KOPT-K1 (cell line): ENCODE measurements around the gene VOPP1.

Experiments
- H3K27ac ChIP-seq: fragments of 200-600 bp; sonication (generic); 2 replicates; pipeline ENCODE4 v1.5.1; 2016; ENCODE audit warnings: antibody characterized with exemption, mild to moderate bottlenecking, low read depth, low read length; ENCODE audit not compliant: poor library complexity, severe bottlenecking
- H3K36me3 ChIP-seq: fragments of 200-600 bp; sonication (generic); 2 replicates; pipeline ENCODE4 v1.5.1; 2017; ENCODE audit warnings: antibody characterized with exemption, mild to moderate bottlenecking, low read length, moderate library complexity; ENCODE audit not compliant: insufficient read depth
- H3K9me3 ChIP-seq: fragments of 200-600 bp; sonication (generic); 2 replicates; pipeline ENCODE4 v1.5.1; 2017; ENCODE audit warnings: antibody characterized with exemption, low read length, mild to moderate bottlenecking; ENCODE audit not compliant: insufficient read depth, poor library complexity, severe bottlenecking

Gene VOPP1

DNA sequence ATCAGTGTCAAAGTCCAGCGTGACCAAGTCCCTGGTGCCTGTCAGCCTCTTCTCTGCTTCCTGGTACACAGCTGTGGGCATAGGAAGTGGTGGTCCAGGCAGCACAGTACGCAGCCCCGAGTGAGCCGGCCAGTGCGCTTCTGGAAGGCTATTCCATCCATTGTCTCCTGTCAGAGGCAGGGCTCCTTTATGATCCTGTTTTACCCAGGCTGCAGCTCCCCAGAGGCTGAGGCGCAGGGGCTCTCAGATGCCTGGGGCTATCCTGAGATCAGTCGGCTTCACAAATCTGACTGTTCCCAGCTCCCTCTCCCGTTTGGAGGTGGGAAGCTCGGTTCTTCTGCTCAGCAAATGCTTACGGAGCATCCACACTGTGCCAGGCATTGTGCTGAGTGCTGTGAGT lies 136.8 kb downstream of the VOPP1 start:
- Histone ChIP-seq H3K9me3 (no peaks in the 10 kb centered on the region), H3K27ac (no peak overlapping the region), H3K36me3 (peaks cover 6% of the 10 kb centered on the region; the same call in 1 of the 2 replicates)

DNA sequence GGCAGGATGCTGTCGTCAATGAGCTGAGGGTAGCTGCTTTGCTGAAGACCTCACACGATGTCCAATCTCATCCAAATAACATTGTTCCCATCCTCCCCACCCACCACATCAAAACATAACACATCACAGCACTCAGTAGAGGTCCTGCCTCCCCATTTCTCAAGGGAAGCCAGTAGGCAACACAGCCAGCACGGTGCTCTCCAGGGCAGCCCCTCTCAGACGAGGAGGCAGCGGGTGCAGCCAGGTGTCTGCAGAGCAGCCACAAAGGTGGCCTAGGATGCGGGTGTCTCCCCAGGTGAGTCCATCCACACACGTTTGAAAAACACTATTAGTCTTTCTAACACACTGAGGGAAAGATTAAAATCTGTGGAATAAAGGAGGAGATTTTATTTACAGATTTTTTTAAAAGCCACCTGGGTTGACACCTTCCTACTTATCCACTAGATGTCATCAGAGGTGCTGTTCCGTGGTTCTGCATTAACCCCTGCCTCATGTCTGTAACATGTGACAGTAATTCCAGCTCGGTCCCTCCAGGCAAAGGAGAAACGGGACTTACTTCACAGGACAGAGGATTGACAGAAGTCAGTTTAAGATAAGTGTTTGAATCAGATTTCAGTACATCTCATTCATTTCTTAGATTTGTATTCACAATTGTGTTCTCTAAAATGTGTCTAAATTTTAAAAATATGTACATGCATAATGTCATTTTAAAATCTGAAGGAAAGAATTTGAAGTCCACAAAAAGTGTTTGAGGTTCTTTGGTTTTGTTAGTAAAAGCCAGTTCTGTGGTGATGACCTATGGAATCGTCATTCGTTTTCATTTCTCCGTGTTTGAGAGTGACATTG lies 139.1 kb downstream of the VOPP1 start:
- H3K9me3 ChIP-seq, result no peaks in the 10 kb centered on the region

DNA sequence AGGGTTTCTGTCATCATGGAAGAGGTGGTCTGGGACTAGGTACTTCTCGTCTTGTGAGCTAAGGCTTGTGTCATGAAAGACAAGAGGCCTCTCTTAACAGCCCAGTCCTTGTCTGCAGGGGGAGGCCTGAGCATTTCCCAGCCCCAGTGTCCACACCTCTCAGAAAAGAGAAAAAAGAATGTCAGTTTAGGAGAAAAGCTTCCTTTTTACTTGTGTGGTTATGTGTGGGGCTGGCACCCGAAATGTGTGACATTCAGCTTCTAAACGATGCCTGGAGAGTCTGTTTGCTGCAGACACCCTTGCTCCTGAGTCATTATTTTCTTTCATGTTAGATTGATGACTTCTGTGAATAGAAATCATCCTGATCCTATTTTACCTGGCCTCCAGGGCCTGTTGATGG lies 139.8 kb downstream of the VOPP1 start:
- no peaks in the 10 kb centered on the region for H3K9me3 ChIP-seq
- H3K27ac ChIP-seq, result no peak overlapping the region
- H3K36me3 ChIP-seq, result peaks cover 6% of the 10 kb centered on the region; the same call in 1 of the 2 replicates

More for the DNA sequence above, 139.1 kb downstream of the VOPP1 start:
- Histone ChIP-seq H3K27ac (no peak overlapping the region), H3K36me3 (peaks cover 6% of the 10 kb centered on the region; the same call in 1 of the 2 replicates)

DNA sequence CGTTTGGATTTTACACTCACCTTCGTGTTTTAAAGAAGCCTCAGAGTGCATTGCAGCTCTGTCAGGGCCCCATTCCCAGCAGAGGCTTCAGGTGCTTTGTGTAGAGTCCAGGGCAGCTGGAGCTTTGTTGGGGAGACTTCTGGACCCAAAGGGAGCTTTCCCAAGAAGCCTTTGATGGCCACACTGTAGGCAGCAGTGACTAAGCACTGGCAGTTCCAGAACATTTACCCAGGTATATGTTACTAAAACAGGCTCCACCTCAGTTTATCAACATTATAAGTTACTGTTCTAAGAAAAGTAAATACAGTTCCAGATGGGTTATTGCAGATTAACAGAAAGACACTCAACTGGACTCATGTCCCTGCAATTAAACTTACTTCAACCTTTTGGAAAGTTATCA lies 140.4 kb downstream of the VOPP1 start:
- H3K36me3 ChIP-seq, result peaks cover 7% of the 10 kb centered on the region; the same call in 1 of the 2 replicates
- no peak overlapping the region for H3K27ac ChIP-seq
- no peaks in the 10 kb centered on the region for H3K9me3 ChIP-seq

DNA sequence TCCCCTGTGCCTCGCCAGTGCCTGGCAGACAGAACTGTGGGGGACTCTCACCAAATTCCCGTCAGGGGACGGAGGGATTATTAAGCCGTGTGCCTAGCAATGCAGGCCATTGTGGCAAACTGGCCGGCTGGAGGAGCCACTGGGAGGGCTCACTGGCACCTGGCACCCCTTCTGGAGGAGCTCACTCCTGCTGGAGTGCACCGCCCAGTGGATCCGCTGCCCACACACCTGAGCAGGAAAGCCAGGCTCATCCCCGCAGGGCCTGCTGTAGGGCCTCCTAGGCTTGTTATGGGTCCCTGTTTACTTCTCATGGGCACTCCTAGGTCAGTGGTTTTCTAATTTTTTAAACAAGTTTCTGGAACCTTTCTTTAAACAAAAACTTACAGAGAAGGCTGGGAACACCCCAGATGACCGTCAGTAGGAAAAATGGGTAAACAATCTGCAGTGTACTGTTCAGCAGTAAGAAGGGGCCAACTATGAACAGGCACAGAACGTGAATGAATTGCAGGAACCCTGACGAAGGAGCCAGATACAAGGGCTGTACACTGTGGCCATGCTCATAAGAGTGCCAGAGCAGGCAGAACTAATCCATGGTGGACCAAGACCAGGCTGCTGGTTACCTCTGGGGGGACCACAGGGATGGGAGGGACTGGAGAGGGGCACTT lies 142.3 kb downstream of the VOPP1 start:
- no peak overlapping the region for H3K27ac ChIP-seq
- H3K9me3 ChIP-seq, result no peaks in the 10 kb centered on the region
- peaks cover 27% of the 10 kb centered on the region; the same call in 1 of the 2 replicates for H3K36me3 ChIP-seq

DNA sequence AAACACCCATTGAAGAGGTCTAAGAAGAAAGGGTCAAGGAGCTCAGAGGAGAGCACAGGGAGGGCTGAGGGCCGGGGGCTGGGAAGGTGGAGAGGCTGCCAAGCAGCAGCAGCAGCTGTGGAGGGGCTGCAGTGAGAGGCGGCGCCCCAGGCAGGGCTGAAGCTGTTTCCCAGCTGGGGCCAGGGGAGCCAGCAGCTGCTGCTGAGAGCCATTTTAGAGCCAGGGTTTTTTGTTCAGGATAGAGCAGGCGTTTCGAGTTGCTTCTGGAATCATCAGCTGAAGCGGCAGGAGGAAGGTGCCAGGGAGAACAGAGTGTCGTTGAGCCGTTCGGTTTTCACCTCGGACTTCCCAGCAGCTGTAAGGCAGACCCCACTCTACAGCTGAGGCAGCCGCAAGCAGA lies 144.5 kb downstream of the VOPP1 start:
- H3K27ac ChIP-seq, result no peak overlapping the region
- peaks cover 29% of the 10 kb centered on the region; the same call in 1 of the 2 replicates for H3K36me3 ChIP-seq

DNA sequence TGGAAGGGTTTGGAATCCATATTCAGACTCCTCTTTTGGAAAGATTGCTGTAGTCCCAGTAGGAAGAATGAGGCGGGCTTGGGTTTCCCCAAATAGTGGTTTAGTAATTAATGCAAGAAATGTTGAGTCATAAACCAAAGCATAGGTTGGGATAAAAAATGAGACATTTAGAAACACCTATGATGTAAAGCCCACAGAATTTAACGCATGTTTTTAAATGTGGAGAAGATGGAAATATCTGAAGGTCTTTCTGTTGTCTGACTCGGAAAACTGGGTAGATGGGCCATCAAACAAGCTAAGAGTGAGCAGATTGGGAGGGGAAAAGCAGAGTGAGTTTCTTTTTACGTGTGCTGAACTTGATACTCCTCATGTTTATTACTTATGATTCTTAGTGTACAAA lies 145.0 kb downstream of the VOPP1 start:
- H3K9me3 ChIP-seq, result no peaks in the 10 kb centered on the region
- no peak overlapping the region for H3K27ac ChIP-seq

More for the DNA sequence above, 144.5 kb downstream of the VOPP1 start:
- H3K9me3 ChIP-seq, result no peaks in the 10 kb centered on the region

DNA sequence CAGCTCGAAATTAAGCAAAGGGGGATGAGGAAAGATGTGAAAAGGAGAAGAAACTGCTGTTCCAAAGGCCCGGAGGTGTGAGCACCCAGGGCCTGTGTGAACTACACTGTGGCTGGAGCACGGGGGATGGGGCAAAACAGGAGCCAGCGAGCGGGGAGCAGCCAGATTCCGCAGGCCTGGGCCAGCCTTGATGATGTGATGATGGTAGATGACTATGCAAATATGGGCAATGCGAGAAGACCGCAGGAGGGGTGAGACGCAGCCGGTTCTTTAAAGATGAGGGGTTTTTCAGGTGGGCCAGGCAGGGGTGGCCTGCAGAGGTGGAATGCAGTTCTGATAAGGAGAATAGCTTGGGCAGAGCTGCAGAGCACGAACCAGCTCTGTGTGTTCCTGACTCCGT lies 145.6 kb downstream of the VOPP1 start:
- H3K9me3 ChIP-seq, result no peaks in the 10 kb centered on the region
- no peak overlapping the region for H3K27ac ChIP-seq
- H3K36me3 ChIP-seq, result peaks cover 28% of the 10 kb centered on the region; the same call in 1 of the 2 replicates

More for the DNA sequence above, 145.0 kb downstream of the VOPP1 start:
- H3K36me3 ChIP-seq, result peaks cover 29% of the 10 kb centered on the region; the same call in 1 of the 2 replicates

DNA sequence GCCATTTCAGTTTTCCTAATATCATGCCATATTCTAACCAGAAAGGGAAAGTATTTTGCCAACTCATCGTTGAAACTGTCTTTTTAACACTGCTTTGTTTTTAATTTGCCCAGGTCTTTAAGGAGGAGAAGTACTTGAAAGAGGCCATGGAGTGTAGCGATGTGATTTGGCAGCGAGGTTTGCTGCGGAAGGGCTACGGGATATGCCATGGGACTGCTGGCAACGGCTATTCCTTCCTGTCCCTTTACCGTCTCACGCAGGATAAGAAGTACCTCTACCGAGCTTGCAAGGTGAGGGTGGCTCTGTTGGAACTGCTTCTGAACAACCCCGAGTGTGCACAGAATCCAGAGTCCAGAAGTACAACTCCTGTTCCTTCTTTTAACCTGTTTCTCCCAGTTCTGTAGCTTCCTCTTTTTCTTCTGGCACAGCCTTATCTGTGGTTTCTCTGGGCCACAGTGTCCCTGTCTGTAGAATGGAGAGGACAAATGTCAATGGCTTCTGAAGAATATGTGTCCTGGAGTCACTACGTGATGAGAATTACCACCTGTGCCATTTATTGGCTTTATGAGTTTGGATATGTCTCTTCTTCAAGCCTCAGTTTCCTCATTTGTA lies 147.1 kb downstream of the VOPP1 start:
- peaks cover 23% of the 10 kb centered on the region; the same call in 1 of the 2 replicates for H3K36me3 ChIP-seq
- no peak overlapping the region for H3K27ac ChIP-seq
- H3K9me3 ChIP-seq, result no peaks in the 10 kb centered on the region

DNA sequence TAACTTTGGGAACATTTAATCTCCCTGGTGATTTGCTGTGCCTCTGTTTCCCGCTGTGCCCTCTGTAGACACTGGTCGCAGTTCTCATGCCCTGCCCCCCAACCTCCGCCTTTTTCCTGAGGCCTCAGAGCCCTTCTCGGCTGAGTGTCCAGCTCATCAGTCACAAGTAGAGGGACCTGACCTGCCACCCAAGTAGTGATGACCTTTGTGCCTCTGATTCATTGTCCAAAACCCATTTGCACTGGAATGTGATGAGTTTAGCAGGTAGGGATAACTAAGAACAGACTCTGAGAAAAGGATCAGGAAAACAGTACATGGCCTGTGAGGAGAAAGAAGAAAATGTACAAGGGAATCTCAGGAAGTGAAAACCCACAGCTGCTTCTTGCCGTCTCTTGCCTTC lies 148.4 kb downstream of the VOPP1 start:
- no peak overlapping the region for H3K27ac ChIP-seq
- no peaks in the 10 kb centered on the region for H3K9me3 ChIP-seq
- H3K36me3 ChIP-seq, result peaks cover 23% of the 10 kb centered on the region; the same call in 1 of the 2 replicates

DNA sequence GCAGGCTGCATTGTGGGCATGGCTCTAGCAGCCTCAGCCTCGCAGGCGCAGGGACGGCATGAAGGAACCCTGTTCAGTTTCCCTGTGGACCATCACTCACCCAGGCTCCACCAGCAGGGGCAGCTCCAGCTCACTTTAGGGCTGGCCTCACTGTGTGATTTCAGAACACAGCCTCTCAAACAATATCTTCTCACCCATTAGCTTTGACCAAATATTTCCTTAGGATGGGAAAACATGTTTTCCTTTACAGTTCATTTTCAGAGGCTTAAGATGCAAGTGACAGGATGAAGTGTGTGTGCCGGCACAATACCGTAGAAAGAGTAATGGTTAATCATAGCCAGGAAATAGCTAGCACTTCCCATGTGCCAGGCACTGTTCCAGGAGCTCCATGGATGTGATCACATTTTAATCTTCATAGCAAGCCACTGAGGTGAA lies 149.0 kb downstream of the VOPP1 start:
- peaks cover 23% of the 10 kb centered on the region; the same call in 1 of the 2 replicates for H3K36me3 ChIP-seq
- no peak overlapping the region for H3K27ac ChIP-seq
- no peaks in the 10 kb centered on the region for H3K9me3 ChIP-seq
